ENCODE data around the gene SLC39A3.

The SLC39A3 gene

DNA sequence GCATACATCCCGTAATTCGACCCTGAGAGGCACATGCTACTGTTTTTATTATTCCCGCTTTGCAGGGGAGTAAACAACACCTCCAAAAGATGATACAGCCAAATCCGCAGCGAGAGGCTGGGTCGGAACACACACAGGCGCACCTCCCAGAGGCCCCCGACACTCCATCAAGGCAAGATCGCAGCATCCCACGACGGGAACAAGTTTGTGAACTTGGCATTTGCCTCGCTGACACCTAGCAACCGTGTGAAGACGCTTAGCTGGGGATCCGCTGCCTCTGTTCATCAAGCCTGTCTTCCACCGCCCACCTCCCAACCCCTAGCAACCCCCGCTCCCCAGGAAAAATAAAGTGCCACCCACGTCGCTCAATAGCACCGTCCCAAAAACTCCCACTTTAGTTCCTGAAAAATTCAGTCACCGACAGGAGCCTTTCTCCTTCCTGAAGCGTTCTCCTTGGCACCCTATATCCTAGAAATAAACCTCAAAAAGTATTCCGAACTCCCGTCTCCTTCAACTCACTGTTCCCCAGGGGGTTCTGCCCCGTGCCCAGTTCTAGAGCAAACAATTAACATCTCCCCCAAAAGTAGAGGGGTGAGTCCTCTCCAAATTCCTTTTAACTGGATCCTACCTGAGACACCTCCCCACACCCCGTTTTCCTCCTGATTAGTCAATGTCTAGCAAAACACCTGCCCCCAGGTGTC lies 39.0 kb downstream of the SLC39A3 start:
- no peak for DNase-seq

DNA sequence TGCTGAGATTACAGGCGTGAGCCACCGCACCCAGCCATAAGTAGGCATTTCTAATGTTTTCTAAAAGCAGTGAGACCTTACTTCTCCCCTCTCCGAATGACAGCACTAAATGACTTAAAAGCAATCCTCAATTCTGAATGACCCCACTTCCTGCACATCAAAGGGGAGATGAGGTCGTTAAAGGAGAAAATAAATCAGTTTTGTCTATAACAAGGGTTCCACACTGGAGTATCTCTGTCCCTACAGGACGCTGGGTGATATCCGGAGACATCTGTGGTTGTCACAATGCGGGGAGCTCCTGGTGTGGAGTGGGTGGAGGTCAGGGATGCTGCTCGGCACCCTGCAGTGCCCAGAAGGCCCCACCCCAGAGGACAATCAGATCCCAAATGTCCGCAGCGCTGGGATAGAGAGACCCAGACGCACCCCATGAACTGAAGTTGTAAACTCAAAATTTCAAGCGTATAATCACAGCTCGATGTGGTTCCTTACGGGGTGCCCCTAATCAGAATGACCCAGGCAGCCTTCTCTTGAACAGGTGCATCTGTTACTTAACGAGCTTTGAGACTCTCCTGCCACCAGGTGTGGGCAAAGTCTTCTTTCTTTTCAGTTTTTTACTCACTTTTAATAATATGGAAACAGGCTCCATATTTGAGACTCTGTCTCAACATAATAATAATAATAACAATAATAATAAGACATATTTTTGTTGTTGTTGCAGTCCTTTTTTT lies 40.2 kb downstream of the SLC39A3 start:
- no peak for DNase-seq

DNA sequence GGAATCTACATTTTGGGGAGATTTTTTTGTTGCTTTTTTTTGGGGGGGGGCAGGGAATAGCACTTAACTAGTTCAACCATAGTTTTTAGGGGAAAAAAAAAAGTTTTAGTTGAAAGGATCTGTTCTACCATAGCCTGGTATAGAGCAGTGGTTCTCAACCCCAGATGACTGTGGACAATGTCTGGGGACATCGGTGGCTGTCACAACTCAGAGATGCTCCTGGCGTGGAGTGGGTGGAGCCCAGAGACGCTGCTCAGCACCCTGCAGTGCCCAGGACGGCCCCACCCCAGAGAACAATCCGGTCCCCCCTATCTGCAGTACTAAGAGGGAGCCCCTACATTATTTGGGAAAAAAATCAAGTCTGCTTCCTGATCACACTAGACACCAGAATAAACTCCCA lies 45.6 kb downstream of the SLC39A3 start:
- DNase-seq, result no peak

DNA sequence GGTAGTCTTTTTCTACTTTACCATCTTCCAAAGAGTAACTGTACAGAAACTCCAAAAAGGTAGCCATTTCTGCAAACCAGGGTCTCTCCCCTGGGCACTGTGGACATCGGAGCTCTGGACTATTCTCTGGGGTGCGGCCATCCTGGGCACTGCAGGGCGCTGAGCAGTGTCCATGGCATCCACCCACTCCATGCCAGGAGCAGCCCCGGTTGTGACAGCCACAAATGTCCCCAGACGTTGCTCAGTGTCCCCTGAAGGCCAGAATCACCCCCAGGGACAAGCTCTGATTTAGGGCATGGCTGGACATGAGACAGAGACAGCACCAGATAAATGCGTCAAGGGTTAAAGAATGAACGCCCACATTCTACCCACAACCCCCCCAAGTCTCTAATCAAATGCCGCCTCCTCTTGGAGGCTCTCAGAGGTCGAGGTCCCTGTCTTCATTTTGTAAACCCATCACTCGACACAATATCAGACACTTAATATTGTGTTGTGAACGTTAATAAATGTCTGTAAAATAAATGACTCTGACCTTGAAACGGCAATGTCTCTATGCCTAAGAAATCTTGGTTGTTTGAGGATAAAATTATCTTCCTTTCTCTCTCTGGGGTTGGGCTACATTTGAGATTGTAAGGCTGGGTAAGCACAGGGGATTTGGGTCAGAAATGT lies 46.2 kb downstream of the SLC39A3 start:
- DNase-seq, result no peak

DNA sequence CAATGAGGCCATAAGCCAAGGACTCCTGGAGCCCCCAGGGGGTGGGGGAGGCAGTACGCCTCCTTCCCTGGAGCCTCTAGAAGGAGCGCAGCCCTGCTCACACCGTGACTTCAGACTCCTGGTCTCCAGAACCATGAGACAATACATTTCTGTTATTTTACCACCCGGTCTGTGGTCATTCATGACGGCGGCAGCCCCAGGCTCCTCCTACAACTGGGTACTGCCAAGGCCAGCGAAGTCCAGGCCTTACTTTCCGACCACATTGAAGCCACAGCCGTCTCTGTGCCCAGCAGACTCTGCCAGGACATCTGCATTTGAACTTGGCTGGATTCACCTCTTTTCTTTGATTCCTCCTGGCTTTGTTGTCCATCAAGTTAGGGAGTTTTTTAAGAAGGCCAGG lies 47.9 kb downstream of the SLC39A3 start:
- DNase-seq, result no peak

DNA sequence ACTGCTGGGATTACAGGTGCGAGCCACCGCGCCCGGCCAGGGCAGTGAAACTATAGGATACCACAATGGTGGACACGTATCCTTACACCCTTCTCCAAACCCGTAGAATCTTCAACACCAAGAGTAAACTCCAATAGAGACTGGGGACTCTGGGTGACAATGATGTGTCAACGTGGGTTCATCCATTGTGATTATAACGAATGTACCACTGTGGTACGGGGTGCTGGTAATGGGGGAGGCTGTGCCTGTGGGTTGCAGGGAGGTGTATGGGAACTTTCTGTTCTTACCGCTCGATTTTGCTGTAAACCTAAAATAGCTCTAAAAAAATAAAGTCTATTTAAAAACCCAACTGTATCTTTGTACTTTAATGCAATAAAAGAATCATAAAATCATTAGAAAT lies 49.0 kb downstream of the SLC39A3 start:
- DNase-seq, result no peak

DNA sequence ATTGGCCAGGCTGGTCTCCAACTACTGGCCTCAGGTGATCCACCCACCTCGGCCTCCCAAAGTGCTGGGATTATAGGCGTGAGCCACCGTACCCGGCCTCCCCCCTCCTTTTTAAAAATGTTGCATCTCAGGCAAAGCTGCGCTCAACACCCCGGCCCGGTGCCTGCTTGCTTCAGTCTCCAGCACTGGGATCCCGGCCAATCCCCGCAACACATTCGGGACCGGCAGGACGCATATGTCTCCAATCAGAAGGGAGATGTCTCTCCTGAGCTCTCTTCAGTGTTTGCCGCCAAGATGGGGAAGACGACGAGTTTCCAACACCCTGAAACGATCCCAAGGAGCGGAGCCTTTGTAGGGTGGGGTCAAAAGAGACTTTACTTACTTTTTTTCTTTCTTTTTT lies 53.5 kb downstream of the SLC39A3 start:
- no peak for DNase-seq

DNA sequence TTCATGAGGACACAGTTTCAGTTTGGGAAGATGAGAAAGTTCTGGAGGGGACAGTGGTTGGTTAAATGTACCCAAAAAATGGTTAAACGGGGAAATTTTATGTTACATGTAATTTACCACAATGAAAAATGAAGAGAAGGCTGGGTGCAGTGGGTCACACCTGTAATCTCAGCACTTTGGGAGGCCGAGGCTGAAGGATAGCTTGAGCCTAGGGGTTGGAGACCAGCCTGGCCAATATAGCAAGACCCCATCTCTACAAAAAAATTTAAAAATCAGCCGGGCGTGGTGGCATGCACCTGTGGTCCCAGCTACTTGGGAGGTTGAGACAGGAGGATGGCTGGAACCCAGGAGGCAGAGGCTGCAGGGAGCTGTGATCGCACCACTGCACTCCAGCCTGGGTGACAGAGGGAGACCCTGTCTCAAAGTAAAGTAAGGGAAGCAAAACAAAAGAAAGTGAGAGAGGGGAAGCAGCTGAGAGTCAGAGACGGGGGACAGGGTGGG lies 54.6 kb downstream of the SLC39A3 start:
- DNase-seq, result no peak

DNA sequence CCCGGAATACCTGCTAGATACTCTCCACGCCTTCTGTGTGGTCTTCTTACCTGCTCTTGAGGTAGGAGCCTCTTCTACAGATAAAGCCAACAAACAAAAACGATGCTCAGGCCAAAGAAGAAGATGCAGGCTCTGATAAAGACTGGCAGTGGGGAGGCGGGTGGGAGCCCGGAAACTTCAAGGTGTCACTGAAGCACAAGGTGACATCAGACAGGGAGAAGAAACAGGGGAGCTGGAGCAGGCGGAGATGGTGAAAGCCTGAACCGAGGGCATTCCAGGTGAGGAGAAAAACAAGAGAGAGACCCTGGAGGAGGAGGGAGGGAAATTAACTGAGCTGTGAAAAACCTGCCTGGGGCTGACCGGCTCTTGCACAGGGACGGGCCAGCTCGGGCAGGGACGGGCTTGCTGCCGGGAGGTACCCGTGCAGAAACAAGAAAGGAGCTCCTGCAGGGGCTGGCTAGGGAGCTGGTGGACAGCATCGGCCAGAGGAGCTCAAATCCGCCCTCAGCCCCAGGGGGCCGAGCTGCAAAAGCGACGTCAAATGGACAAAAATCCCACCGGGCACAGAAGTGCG lies 56.3 kb downstream of the SLC39A3 start:
- no peak for DNase-seq

Data from NCI-H1694 treated with DMSO at 0.1 percent for 48 hours (cell line).